Keratinocyte (primary cell): ENCODE measurements around the gene CRTC1. TPM values are rescaled to one million over a fixed set of nuclear protein-coding genes. Genes with fewer than 3 reads are reported as not detected.

Source experiments
- DNase-seq: peaks from one replicate; pipeline ENCODE4 v3.0.0-alpha.2; 2011; ENCODE audit warnings: low read depth, missing footprints, low spot score
- FAIRE-seq: peaks from 2 replicates; lab custom pipeline; 2011; peaks lifted over from hg19 to GRCh38; lab: Jason Lieb, UNC
- H2AFZ ChIP-seq: 2 replicates; pipeline ENCODE4 v1.6.0; 2012; ENCODE audit warnings: low read length, control low read depth, inconsistent platforms; ENCODE audit not compliant: control insufficient read depth
- H3K27ac ChIP-seq: 2 replicates; pipeline ENCODE4 v1.5.1; 2011; ENCODE audit warnings: low read length; ENCODE audit not compliant: control insufficient read depth, insufficient read depth
- H3K27me3 ChIP-seq: 3 replicates; pipeline ENCODE4 v1.6.0; 2011; ENCODE audit warnings: low read length; ENCODE audit not compliant: control insufficient read depth, insufficient read depth; ENCODE audit errors: extremely low read depth
- H3K36me3 ChIP-seq, 2 experiments: 2 replicates in 1 of 2; 3 replicates in 1 of 2; pipeline ENCODE4 v1.5.1; 2011; ENCODE audit warnings: low read length in 2 of 2, mild to moderate bottlenecking in 1 of 2; ENCODE audit not compliant: control insufficient read depth in 2 of 2, insufficient read depth in 2 of 2; ENCODE audit errors: extremely low read depth in 1 of 2
- H3K4me1 ChIP-seq: 3 replicates; pipeline ENCODE4 v1.5.1; 2011; ENCODE audit warnings: low read length; ENCODE audit not compliant: control insufficient read depth, insufficient read depth; ENCODE audit errors: extremely low read depth
- H3K4me2 ChIP-seq: 3 replicates; pipeline ENCODE4 v1.6.0; 2011; ENCODE audit warnings: low read depth, low read length; ENCODE audit not compliant: control insufficient read depth, insufficient read depth; ENCODE audit errors: extremely low read depth
- H3K4me3 ChIP-seq, 3 experiments: fragments of 200-600 bp in 1 of 3; sonication (generic) in 1 of 3; 2 replicates in 2 of 3; 3 replicates in 1 of 3; pipeline ENCODE4 v1.5.1; 2011 to 2016; ENCODE audit warnings: low read length in 3 of 3, mild to moderate bottlenecking in 3 of 3, control low read depth in 2 of 3, inconsistent platforms in 1 of 3, low read depth in 1 of 3, mixed read lengths in 1 of 3, mixed run types in 1 of 3, moderate library complexity in 1 of 3; ENCODE audit not compliant: control insufficient read depth in 2 of 3, insufficient read depth in 2 of 3; ENCODE audit errors: extremely low read depth in 1 of 3
- H3K79me2 ChIP-seq: 2 replicates; pipeline ENCODE4 v1.6.0; 2012; ENCODE audit warnings: low read length; ENCODE audit not compliant: control insufficient read depth, insufficient read depth
- H3K9ac ChIP-seq: 3 replicates; pipeline ENCODE4 v1.6.0; 2011; ENCODE audit warnings: low read length; ENCODE audit not compliant: control insufficient read depth, insufficient read depth; ENCODE audit errors: extremely low read depth
- H3K9me1 ChIP-seq: 3 replicates; pipeline ENCODE4 v1.6.0; 2011; ENCODE audit warnings: low read length; ENCODE audit not compliant: control insufficient read depth, insufficient read depth; ENCODE audit errors: extremely low read depth
- H3K9me3 ChIP-seq: 2 replicates; pipeline ENCODE4 v1.5.1; 2012; ENCODE audit warnings: low read depth, low read length; ENCODE audit not compliant: control insufficient read depth
- H4K20me1 ChIP-seq: 3 replicates; pipeline ENCODE4 v1.6.0; 2011; ENCODE audit warnings: low read length; ENCODE audit not compliant: control insufficient read depth, insufficient read depth; ENCODE audit errors: extremely low read depth
- EZH2 ChIP-seq: IDR thresholded peaks from one replicate; pipeline ENCODE4 v1.6.1; 2012; ENCODE audit warnings: inconsistent platforms, mild to moderate bottlenecking, low read length, moderate library complexity
- dilution Hi-C: fragments of 300-500 bp; cut with MboI; formaldehyde crosslinking; loops from one replicate; pipeline ENCODE4 v1.7.0; 2020; ENCODE audit warnings: low sequenced_read_pairs; ENCODE audit not compliant: extremely low pct_ligation_motif_present
- polyA plus RNA-seq, 5 experiments: library from polyadenylated mRNA; depleted of rRNA in 3 of 5; stranded (reverse) in 3 of 5; stranded (forward) in 1 of 5; unstranded in 1 of 5; fragments of >200 nt; gene quantifications; 1 replicate in 1 of 5; 2 replicates in 3 of 5; 3 replicates in 1 of 5; pipeline versions ENCODE4 v1.2.1 to v1.2.3, GENCODE V29; 2011 to 2012; ENCODE audit warnings: missing spikeins in 2 of 5, low read depth in 1 of 5, low replicate concordance in 1 of 5
- TF ChIP-seq, protein P1 (sequence below), 3 experiments: IDR thresholded peaks in 1 of 3; conservative IDR thresholded peaks in 1 of 3; optimal IDR thresholded peaks in 1 of 3; 2 replicates in 2 of 3; 3 replicates in 1 of 3; pipeline versions ENCODE3 to v1.5.1; 2011; ENCODE audit warnings: low read length in 3 of 3, mild to moderate bottlenecking in 3 of 3, moderate library complexity in 2 of 3, control low read depth in 1 of 3, inconsistent platforms in 1 of 3; ENCODE audit not compliant: insufficient read depth in 2 of 3; ENCODE audit errors: extremely low read depth in 1 of 3

CRTC1 gene
- polyA plus RNA-seq, 1 donor (not counting 4 experiments of a cell fraction or from before 2014, with no cell fraction given), result 0.54 TPM

DNA sequence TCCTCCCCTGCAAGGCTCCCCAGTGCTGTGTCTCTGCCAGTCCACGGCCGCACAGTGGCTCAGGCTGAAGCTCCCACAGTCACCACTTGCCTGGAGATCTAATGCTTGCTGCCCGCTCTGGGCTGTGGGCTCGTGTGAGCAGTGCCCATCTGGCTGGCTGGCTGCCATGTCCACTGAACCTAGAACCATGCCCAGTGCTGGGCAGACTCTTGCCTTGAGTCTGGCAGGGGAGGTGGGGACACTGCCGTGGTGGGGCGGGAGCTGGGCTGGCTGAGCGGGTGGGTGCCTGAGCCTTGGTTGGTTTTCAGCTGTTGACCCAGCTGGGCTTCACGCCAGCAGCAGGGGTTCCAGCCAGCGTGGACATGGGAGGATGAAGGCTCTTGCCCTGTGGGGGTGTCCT, 52.3 kb downstream of the CRTC1 start:
- no peaks in the 10 kb centered on the region for H3K27me3 ChIP-seq
- H3K9ac ChIP-seq, result no peak overlapping the region
- H2AFZ ChIP-seq, result no peak overlapping the region
- no peak overlapping the region for H3K4me3 ChIP-seq
- no peak for FAIRE-seq
- H3K9me3 ChIP-seq, result no peaks in the 10 kb centered on the region
- H3K79me2 ChIP-seq, result no peaks in the 10 kb centered on the region
- no peak overlapping the region for H3K27ac ChIP-seq
- dilution Hi-C loops, result no loop called here
- no peaks in the 10 kb centered on the region for H3K9me1 ChIP-seq
- H4K20me1 ChIP-seq, result peaks cover 3% of the 10 kb centered on the region
- TF ChIP-seq, protein P1, sequence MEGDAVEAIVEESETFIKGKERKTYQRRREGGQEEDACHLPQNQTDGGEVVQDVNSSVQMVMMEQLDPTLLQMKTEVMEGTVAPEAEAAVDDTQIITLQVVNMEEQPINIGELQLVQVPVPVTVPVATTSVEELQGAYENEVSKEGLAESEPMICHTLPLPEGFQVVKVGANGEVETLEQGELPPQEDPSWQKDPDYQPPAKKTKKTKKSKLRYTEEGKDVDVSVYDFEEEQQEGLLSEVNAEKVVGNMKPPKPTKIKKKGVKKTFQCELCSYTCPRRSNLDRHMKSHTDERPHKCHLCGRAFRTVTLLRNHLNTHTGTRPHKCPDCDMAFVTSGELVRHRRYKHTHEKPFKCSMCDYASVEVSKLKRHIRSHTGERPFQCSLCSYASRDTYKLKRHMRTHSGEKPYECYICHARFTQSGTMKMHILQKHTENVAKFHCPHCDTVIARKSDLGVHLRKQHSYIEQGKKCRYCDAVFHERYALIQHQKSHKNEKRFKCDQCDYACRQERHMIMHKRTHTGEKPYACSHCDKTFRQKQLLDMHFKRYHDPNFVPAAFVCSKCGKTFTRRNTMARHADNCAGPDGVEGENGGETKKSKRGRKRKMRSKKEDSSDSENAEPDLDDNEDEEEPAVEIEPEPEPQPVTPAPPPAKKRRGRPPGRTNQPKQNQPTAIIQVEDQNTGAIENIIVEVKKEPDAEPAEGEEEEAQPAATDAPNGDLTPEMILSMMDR (optimal IDR thresholded peaks at IDR 0.05 in 1 of 3, IDR thresholded peaks at IDR 0.05 in 1 of 3, conservative IDR thresholded peaks at IDR 0.05 in 1 of 3; ENCODE audit: extremely low read depth in 1 of 3, insufficient read depth in 2 of 3, low read length in 3 of 3), result no peak
- TF ChIP-seq EZH2, result no peak
- H3K4me2 ChIP-seq, result no peak overlapping the region
- no peaks in the 10 kb centered on the region for H3K4me1 ChIP-seq
- no peaks in the 10 kb centered on the region for H3K36me3 ChIP-seq
- DNase-seq, result no peak

- H3K4me2 ChIP-seq, result no peak overlapping the region
- no peaks in the 10 kb centered on the region for H3K4me1 ChIP-seq
- FAIRE-seq (no peak), DNase-seq (no peak)
- H3K79me2 ChIP-seq, result no peaks in the 10 kb centered on the region
- H3K4me3 ChIP-seq, result no peak overlapping the region
- no peak overlapping the region for H2AFZ ChIP-seq
- H3K9me3 ChIP-seq, result no peaks in the 10 kb centered on the region
- no peak overlapping the region for H3K27ac ChIP-seq
- no peaks in the 10 kb centered on the region for H3K36me3 ChIP-seq
- dilution Hi-C loops, result no loop called here
- no peaks in the 10 kb centered on the region for H3K9me1 ChIP-seq
- no peaks in the 10 kb centered on the region for H3K27me3 ChIP-seq
- no peak for TF ChIP-seq EZH2
- TF ChIP-seq, protein P1 (optimal IDR thresholded peaks at IDR 0.05 in 1 of 3, IDR thresholded peaks at IDR 0.05 in 1 of 3, conservative IDR thresholded peaks at IDR 0.05 in 1 of 3; ENCODE audit: extremely low read depth in 1 of 3, insufficient read depth in 2 of 3, low read length in 3 of 3), result no peak
- no peak overlapping the region for H3K9ac ChIP-seq
- H4K20me1 ChIP-seq, result peaks cover 3% of the 10 kb centered on the region
Observed at GRCh38 chr19:18736415-18737336, 53.2 kb downstream of the CRTC1 start.
